ENCODE measurements around the gene HADH.

Gene HADH

GRCh38 chr4:108058685-108059440 is 69.2 kb downstream of the HADH start:
- DNase-seq (ENCODE audit: low read depth in 2 of 2), result no peak

- peak in 1 of 2 experiments; percentile 37 for DNase-seq (ENCODE audit: low read depth in 2 of 2)
Measured at GRCh38 chr4:108060164-108060563, 70.5 kb downstream of the HADH start.

- DNase-seq (ENCODE audit: low read depth in 2 of 2), result no peak
Measured at GRCh38 chr4:108060686-108061321, 71.1 kb downstream of the HADH start.

GRCh38 chr4:108068442-108068841 is 78.8 kb downstream of the HADH start:
- DNase-seq (ENCODE audit: low read depth in 2 of 2), result peak; percentile 75 to 79

GRCh38 chr4:108070775-108071174 is 81.1 kb downstream of the HADH start:
- DNase-seq (ENCODE audit: low read depth in 2 of 2), result no peak

GRCh38 chr4:108072300-108072699 is 82.6 kb downstream of the HADH start:
- no peak for DNase-seq (ENCODE audit: low read depth in 2 of 2)

GRCh38 chr4:108078024-108078733 is 88.5 kb downstream of the HADH start:
- no peak for DNase-seq (ENCODE audit: low read depth in 2 of 2)

- no peak for DNase-seq (ENCODE audit: low read depth in 2 of 2)
Measured at GRCh38 chr4:108080747-108081146, 91.1 kb downstream of the HADH start.

GRCh38 chr4:108081256-108081655 is 91.6 kb downstream of the HADH start:
- no peak for DNase-seq (ENCODE audit: low read depth in 2 of 2)
